ENCODE measurements around the gene SLC10A7.

DNA sequence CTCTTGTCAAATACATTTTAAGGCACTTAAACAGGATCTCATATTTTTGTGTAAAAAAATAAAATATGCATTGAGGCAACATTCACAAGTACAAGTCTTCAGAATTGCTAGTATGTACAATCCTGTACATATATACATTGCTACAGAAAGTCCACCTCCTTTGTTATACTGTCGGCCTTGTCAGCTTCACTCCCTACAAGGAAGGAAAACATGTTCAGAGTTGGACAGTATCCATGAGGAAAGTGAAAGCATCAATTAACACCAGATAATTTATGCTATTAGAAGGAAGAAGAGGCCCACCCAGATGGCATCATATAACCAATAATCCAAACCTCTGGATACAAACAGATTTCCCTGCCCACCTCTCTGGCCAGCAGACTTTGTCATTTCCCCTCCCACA is 265.4 kb downstream of the SLC10A7 start:
- TF ChIP-seq POLR2A (IDR thresholded peaks at IDR 0.05): no peak
- TF ChIP-seq, protein P1, sequence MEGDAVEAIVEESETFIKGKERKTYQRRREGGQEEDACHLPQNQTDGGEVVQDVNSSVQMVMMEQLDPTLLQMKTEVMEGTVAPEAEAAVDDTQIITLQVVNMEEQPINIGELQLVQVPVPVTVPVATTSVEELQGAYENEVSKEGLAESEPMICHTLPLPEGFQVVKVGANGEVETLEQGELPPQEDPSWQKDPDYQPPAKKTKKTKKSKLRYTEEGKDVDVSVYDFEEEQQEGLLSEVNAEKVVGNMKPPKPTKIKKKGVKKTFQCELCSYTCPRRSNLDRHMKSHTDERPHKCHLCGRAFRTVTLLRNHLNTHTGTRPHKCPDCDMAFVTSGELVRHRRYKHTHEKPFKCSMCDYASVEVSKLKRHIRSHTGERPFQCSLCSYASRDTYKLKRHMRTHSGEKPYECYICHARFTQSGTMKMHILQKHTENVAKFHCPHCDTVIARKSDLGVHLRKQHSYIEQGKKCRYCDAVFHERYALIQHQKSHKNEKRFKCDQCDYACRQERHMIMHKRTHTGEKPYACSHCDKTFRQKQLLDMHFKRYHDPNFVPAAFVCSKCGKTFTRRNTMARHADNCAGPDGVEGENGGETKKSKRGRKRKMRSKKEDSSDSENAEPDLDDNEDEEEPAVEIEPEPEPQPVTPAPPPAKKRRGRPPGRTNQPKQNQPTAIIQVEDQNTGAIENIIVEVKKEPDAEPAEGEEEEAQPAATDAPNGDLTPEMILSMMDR (IDR thresholded peaks at IDR 0.05): no peak

All from uterus (tissue), 2 donors.